Skin epidermis (tissue), 12 donors: ENCODE data around the gene CD28.
"Not testable (repeated sequence)": the region's sequence is repeated elsewhere in the genome, so short reads cannot be mapped to it uniquely, and the experiment has no call there.

ENCODE experiments used
- H3K27ac ChIP-seq, 21 experiments: fragments of 200-600 bp; sonication (generic) in 11 of 21; one replicate each; pipeline ENCODE4 v1.5.0; 2020; ENCODE audit warnings: mild to moderate bottlenecking in 3 of 21, inconsistent platforms in 2 of 21, moderate library complexity in 2 of 21
- H3K4me3 ChIP-seq, 7 experiments: fragments of 200-600 bp; sonication (generic) in 2 of 7; one replicate each; pipeline ENCODE4 v1.5.0; 2020; ENCODE audit warnings: inconsistent platforms in 2 of 7, mild to moderate bottlenecking in 2 of 7, moderate library complexity in 1 of 7

Gene CD28

DNA sequence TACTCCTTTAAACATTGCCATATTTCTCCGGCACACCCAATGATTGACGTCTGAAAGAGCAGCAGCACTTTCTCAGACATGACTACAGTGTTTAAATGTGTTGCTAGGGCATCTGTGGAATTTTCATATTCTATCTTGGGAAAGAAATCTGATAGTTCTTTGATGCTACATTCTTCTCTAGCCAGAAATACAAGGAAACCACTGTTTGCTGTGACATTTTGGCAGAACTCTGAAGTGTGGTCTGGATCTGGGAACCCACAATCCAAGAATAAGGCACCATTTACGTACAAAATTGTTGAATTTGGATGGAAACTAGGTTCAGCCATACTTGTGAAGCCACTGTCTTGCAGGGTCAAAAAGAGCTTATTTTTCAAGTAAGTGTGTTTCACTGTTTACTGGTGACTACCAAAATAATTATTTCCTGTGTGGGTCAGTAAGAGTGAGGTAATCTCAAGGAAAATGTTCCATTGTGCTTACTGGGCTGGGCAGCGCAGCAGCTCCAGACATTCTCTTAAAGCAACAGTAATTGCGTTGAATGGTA lies 21.3 kb upstream of the CD28 start:
- H3K27ac ChIP-seq, result peak overlapping the region in 19 of 21 experiments; percentile 27 to 92 (median 64)

DNA sequence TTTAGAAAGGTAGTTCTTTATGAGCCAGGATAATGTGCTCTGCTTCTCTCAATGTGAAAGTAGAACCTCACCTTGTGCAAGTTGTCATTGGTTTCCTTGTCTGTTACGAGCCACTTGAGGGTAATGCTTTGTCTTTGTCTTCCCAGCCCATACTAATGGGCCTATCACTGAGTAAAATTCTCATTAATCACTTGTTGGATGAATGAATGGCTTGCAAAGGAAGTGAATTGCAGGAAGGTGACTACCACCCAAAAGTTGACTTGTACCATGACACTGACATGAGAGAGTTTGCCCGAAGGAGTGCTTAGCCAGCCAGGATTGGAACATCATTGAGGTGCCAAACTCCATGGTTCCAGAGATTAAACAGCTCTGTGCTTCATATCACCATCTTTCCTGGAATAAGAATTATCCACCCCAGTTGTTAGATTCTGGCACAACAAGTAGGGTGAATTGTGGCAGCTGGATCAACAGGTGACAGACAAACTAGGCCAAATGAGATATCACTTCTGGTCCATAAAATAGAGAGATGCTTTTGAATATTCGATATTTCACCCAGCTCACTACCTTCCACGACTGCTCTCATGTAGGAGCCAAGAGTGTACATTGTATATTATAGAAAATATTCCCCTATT lies 20.5 kb upstream of the CD28 start:
- peak overlapping the region in 18 of 21 experiments; percentile 9 to 92 (median 59) for H3K27ac ChIP-seq
- no peak overlapping the region for H3K4me3 ChIP-seq

More for the DNA sequence above, 21.3 kb upstream of the CD28 start:
- no peak overlapping the region for H3K4me3 ChIP-seq

DNA sequence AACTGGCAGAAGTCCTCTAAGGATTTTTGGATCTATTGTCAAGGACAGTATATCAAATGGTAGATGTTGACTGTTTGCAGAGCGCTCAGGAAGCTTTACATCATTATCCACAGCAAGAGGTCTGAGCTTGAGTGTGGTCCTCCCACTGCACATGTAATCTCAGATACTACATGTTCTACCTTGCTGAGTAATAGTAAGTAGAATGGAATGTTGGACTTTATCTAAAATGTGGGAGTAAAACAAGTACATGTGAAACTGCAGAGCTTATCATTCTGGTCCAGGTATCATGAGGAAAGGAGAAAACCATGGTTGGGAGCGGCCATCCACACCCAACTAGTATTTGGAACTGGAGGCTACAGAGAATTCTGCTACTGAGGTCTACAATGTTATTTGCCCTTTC lies 19.3 kb upstream of the CD28 start:
- peak overlapping the region in 3 of 21 experiments; percentile 0 to 40 (median 27) for H3K27ac ChIP-seq
- no peak overlapping the region for H3K4me3 ChIP-seq

DNA sequence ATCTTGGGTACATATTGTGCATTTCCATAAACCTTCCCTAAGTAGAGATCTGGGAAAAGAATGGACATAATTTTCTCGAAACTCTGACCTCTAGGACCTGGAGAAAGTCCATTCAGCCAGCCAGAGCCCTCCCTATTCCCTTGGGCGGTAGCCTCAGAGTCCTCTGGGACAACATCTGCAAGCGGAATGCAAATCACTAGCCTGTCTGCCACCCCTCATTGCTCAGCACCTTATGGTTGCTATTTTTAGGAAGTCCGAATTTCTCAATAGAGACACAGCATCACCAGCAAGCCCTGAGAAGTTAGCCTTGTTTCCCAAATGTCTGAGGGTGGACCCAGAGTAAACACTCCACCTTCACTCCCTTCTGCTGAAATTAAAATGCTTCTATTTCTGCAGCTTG lies 17.6 kb upstream of the CD28 start:
- H3K4me3 ChIP-seq, result no peak overlapping the region
- H3K27ac ChIP-seq, result peak overlapping the region in 4 of 21 experiments; percentile 3 to 52 (median 19)

DNA sequence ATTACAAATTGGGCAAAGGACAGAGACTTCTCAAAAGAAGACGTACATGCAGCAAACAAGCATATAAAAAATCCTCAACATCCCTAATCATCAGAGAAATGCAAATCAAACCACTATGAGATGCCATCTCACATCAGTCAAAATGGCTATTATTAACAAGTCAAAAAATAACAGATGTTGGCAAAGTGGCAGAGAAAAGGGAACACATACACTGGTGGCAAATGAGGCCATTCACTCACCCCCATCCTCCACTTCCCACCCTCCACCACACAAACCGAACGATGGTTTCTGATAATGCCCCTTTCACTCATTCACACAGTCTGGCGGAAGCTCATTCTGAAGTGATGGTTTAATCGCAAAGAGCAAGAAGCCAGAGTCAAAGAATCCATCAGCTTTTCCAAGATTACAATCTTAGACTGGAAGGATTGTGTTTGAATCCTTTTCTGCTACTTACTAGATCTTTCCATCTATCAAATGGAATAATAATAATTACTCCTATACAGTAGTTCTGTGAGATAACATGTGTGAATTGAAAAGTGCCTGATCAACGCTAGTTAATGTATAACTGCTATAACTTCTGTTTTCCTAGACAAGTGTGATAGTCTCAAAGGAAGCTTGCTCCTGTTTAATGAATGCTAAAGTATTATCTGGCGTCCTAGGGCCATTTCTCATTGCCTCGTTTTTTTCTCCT lies 16.9 kb upstream of the CD28 start:
- Histone ChIP-seq H3K27ac (peak overlapping the region in 2 of 21 experiments; percentile 6 to 21), H3K4me3 (no peak overlapping the region)

DNA sequence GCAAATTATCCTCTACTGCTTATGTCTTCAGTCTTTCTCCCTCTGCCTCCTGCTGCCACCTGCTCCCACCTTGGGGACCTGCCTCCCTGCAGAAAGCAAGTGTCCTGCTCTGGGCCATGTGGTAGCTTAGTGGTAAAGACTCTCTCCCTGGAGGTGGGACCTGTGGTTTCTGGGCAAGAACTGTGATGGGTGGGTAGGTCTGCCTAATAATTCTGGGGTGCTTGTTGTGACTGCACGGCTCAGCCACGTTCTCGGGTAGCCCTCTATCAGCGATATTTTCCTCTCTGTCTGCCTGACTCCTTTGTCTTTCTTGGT lies 16.4 kb upstream of the CD28 start:
- Histone ChIP-seq H3K4me3 (no peak overlapping the region), H3K27ac (peak overlapping the region in 2 of 21 experiments; percentile 6 to 12)

DNA sequence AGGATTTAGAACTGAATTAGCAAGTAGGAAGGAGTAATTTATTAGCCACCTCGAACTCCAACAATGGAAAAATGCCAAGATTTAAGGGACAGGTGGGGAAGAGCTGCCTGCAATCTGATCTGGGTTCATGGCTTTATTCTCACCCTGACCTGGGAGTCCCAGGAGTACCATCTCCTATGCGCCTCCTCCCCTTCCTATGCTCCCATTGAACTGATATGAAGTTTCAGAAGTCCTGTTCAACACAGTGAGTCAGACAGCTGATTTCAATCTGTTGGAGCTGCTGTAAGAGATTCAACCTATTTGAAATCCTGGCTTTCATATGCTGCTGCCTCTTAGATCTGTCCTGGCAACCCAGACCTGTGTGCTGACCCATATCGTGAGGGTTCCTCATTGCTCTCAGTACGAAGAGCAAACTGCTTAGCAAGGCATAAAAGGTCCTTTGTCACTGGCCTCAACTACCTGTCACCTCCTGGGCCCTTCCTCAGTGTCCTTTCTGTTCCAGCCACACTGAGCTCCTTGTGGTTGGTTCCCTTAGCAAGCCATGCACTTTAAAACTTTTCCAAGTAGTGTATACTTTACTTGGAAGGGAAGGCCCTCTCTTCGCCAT lies 15.9 kb upstream of the CD28 start:
- Histone ChIP-seq H3K27ac (peak overlapping the region in 2 of 21 experiments; percentile 12 to 23), H3K4me3 (no peak overlapping the region)

DNA sequence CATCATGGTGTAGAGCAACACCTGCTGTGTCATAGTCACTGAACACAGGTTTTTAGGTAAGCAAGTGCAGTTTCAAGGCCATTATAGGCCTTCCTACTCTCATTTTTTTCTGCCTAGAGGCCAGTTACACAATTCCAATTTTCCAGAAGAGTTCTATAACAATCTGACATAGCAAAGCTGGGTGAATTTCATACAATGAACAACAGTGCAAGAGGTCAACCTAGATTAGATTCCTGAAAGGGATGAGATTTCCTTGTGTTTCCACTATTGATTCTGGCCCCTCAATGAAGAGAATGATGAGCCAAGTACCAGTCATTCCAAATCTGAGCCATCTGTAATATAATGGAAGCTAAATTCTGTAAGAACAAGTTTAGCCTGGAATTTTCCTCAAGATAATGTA lies 15.3 kb upstream of the CD28 start:
- H3K4me3 ChIP-seq, result no peak overlapping the region
- peak overlapping the region in 1 of 21 experiments; percentile 23 for H3K27ac ChIP-seq

DNA sequence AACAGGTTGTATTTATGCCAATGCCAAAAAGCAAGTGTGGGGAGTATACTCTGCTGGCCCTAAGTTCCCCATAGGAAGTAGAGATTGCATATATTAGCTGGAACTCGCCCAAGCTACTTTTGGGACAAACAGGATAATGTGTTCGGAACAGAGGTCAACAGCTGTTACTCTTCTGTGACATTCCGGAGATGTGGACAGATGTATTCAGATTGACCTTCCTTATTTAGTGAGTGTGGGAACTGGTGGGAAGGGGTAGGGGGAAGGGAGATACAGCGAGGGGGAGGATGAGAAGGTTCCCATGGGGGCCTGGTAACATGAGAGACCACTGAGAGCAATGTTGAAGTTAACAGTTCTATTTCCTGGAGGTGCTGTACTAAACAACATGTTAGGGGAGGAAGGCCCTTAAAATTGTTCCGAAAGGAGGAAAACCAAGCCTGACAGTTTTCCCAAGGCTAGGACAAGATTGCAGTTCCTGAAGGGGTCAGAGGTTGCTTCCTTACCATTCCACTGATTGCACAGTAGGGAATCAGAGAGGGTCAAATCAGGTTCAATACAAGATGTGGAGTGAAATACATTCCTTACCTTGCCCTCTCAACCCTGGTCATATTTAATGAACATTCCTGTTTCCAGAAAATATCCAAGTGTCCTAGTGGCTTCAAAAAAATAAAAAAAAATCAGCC lies 14.3 kb upstream of the CD28 start:
- Histone ChIP-seq H3K27ac (no peak overlapping the region), H3K4me3 (no peak overlapping the region)

DNA sequence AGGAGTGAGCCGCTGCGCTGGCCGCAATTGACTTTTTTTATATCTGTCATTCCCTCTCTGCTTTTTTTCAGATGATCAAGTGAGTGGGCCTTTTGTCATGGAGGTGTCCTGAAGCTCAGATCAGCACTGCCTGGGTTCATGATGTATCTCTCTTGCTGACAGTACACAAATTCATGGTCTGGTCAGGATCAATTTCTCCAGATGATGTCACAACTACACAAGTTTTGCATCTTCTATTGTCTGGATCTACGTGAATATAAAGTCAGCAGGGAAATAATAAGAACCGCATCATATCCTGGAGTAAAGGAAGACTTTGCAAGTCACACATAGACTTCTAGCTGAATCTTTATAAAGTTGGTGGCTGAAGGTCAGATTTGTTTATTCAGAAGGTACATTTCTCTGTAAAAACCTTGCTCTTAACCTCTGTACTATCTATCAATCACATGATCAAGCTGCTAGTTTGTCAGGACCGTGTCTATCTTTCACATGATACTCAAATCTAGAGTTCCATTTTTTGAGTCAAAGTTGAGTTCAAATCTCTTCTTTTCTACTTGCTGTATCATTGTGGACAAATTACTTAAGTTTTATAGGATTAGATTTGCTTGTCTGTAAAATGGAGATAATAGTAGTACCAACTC lies 13.1 kb upstream of the CD28 start:
- no peak overlapping the region for H3K27ac ChIP-seq
- H3K4me3 ChIP-seq, result no peak overlapping the region

DNA sequence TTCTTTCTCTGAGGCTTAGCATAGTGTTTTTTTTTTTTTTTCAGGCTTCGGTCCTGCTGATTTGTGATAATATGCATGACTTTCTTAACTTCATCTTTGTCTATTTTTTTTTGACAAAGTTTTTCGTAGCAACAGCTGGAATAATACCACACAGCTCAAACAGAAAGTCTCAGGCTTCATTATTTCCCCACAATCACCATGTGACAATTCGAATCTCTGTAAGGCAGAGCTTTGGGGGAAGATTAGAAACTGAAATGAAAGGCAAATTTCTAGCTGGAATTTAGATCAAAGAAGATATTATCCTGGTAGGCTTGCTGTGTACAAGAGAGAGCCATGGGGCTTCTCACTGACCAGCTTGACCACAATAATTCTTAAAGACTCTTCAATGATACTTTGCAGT lies 12.2 kb upstream of the CD28 start:
- H3K4me3 ChIP-seq, result no peak overlapping the region
- peak overlapping the region in 2 of 21 experiments; percentile 1 to 2 for H3K27ac ChIP-seq

DNA sequence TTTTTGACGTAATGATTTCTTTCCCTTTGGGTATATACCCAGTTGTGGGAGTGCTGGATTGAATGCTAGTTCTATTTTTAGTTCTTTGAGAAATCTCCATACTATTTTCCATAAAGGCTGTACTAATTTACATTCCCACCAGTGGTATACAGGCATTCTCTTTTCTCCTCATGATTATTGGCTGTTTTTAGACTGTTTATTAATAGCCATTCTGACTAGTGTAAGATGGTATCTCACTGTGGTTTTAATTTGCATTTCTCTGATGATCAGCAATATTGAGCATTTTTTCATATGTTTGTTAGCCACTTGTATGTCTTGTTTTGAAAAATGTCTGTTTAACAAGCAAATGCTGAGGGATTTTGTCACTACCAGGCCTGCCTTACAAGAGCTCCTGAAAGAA lies 9.2 kb upstream of the CD28 start:
- no peak overlapping the region for H3K4me3 ChIP-seq
- no peak overlapping the region for H3K27ac ChIP-seq

DNA sequence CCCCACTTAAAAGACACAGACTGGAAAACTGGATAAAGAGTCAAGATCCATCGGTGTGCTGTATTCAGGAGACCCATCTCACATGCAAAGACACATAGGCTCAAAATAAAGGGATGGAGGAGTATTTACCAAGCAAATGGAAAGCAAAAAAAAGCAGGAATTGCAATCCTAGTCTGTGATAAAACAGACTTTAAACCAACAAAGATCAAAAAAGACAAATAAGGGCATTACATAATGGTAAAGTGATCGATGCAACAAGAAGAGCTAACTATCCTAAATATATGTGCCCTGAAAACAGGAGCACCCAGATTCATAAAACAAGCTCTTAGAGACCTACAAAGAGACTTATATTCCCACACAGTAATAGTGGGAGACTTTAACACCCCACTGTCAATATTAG lies 8.7 kb upstream of the CD28 start:
- not testable (repeated sequence) for H3K27ac ChIP-seq, H3K4me3 ChIP-seq

DNA sequence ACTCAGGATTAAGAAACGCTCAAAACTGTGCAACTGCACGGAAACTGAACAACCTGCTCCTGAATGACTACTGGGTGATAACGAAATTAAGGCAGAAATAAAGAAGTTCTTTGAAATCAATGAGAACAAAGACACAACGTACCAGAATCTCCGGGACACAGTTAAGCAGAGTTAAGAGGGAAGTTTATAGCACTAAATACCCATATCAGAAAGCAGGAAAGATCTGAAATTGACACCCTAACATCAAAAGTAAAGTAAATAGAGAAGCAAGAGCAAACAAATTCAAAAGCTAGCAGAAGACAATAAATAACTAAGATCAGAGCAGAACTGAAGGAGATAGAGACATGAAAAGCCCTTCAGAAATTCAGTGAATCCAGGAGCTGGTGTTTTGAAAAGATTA lies 8.0 kb upstream of the CD28 start:
- not testable (repeated sequence) for H3K4me3 ChIP-seq

DNA sequence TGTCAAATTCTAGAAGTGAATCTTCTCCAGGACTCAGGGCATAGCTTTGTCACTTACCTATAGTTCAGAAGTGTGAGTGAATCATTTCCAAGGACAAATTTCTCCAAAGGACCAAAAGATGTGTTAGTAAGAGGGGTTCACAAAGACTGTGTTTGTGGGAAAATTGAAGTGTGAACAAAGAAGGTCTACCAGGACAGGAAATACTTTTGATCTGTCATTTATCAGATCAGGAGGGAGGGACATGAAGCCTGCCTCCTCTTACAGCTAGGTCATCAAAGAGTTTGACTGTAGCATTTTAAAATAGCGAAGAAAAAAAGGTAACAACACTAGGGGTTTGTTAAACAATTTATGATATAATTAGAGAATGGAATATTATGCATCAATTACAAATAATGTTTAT lies 2.0 kb upstream of the CD28 start:
- no peak overlapping the region for H3K4me3 ChIP-seq
- H3K27ac ChIP-seq, result peak overlapping the region in 2 of 21 experiments; percentile 6 to 86

More for the DNA sequence above, 8.0 kb upstream of the CD28 start:
- not testable (repeated sequence) for H3K27ac ChIP-seq

DNA sequence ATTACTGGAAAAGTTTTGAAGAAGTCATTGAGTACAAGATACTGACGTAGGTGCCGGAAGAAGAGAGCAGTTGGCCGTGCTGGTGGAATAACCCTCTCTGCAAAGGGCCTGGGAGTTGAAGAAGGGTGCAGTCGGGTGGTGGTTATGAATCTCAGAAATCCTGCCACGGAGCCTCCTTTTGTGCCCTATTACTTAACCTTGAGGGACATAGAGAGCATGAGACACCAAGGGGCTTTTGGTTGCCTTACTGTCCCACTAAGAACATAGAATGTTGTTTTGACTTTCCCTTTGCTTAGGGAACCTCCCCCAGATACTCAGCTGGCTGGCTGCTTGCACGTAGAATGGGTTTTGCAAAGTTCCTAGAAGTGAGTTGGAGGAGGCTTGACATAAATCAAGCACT lies 1.3 kb upstream of the CD28 start:
- Histone ChIP-seq H3K4me3 (no peak overlapping the region), H3K27ac (peak overlapping the region in 5 of 21 experiments; percentile 6 to 86 (median 50))

DNA sequence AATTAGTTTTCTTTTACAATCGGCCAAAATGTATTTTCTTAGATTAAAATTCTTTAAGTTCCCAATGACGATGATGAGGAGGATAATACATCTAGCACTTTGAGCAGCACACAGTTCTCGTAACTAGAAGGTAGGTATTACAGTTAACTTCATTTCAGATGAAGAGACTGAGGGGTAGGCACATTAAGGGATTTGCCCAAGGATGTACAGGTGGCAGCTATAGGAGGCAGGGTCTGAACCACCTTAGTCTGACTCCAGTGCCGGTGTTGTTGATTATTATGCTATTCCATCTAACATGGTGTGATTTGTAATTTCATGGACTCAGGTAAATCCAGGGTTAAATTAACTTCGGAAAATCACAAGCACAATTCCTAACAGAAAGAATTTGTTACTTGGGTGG lies 1.1 kb downstream of the CD28 start:
- H3K4me3 ChIP-seq, result peak overlapping the region in 5 of 7 experiments; percentile 2 to 37 (median 19)
- peak overlapping the region in 13 of 21 experiments; percentile 4 to 86 (median 57) for H3K27ac ChIP-seq

DNA sequence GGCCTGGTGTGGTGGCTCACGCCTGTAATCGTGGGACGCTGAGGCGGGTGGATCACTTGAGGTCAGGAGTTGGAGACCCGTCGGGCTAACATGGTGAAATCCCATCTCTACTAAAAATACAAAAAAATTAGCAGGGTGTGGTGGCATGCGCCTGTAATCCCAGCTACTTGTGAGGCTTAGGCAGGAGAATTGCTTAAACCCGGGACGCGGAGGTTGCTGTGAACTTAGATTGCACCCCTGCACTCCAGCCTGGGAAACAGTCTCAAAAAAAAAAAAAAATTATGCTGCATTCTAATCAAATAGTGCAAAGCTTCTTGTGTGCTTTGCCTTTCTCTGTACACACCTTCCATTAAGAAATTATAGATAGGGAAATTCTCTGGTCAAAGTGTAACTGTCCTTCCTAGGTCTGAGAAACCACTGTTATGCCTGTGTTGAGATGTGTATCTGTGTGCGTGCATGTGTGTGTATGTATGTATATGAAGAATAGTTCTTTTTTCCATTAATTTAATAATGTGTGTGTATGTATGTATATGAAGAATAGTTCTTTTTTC lies 2.5 kb downstream of the CD28 start:
- H3K4me3 ChIP-seq, result peak overlapping the region in 5 of 7 experiments; percentile 3 to 37 (median 19)
- H3K27ac ChIP-seq, result peak overlapping the region in 12 of 21 experiments; percentile 16 to 86 (median 53)

DNA sequence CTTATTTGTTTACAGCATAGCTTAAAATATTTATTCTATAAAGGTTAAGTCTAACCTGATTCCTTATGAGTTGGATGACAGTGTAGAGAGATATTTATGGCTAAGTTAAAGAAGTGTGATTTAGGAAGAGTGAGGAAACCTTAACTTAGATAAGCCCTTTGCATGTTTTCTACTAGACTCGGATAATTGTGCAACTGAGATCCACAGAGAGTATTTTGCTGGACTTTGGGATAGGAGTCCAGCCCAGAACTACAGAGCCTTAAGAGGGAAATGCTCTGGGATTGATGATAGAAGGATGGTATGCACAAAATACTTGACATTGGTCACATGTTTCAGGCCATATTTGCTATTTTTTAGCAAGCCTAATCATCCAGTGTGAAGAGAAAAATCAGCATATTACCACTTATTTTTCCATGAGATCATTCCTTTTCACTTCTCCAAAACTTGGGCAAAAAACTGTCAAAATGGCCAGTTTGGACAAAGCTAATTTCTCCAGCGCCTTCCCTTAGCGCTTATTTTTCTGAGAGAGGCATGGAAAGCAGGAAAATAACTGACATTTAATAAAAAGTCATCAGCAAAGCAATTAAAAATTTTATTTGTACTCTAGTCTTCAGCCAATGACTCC lies 3.1 kb downstream of the CD28 start:
- H3K4me3 ChIP-seq, result peak overlapping the region in 2 of 7 experiments; percentile 19 to 37

More for the DNA sequence above, 3.1 kb downstream of the CD28 start:
- peak overlapping the region in 7 of 21 experiments; percentile 3 to 86 (median 75) for H3K27ac ChIP-seq
